Endothelial cell of umbilical vein (primary cell): ENCODE measurements around the gene IGSF6. TPM values are rescaled to one million over a fixed set of nuclear protein-coding genes. Genes with fewer than 3 reads are reported as not detected.

ENCODE experiments used
- BruUV-seq: library from RNA; stranded (reverse); fragments of 400-500 nt; replicated peaks from 2 replicates; lab custom pipeline; 2021; lab: Mats Ljungman, UMichigan
- CTCF ChIA-PET: fragments of 300-600, 350-600 bp; sonication (Branson Sonifier 250); formaldehyde crosslinking; loops from one replicate; lab custom pipeline; 2021; ENCODE audit warnings: antibody characterized with exemption, inconsistent platforms; lab: Charles Lee
- POLR2A ChIA-PET: fragments of 300-600, 350-600 bp; sonication (Branson Sonifier 250); formaldehyde crosslinking; loops from one replicate; lab custom pipeline; 2021; ENCODE audit warnings: antibody characterized with exemption, inconsistent platforms; lab: Charles Lee
- DNase-seq: peaks from one replicate; pipeline ENCODE4 v3.0.0-alpha.2; 2011; ENCODE audit warnings: low read depth, low spot score
- FAIRE-seq: peaks from 2 replicates; lab custom pipeline; 2011; peaks lifted over from hg19 to GRCh38; lab: Jason Lieb, UNC
- H2AFZ ChIP-seq: 2 replicates; pipeline ENCODE4 v1.6.0; 2012; ENCODE audit warnings: low read depth, low read length, control low read depth, inconsistent platforms
- H3K27ac ChIP-seq: 2 replicates; pipeline ENCODE4 v1.5.1; 2011; ENCODE audit warnings: low read depth, mild to moderate bottlenecking, control low read depth, low read length, moderate library complexity; ENCODE audit not compliant: insufficient read depth
- H3K27me3 ChIP-seq, 2 experiments: 2 replicates each; pipeline versions ENCODE4 v1.6.0 to v1.6.1; 2011; ENCODE audit warnings: low read length in 2 of 2, mixed read lengths in 1 of 2; ENCODE audit not compliant: control insufficient read depth in 2 of 2, insufficient read depth in 2 of 2
- H3K36me3 ChIP-seq, 2 experiments: 2 replicates in 1 of 2; 3 replicates in 1 of 2; pipeline ENCODE4 v1.5.1; 2011; ENCODE audit warnings: low read length in 2 of 2, mild to moderate bottlenecking in 1 of 2, moderate library complexity in 1 of 2; ENCODE audit not compliant: control insufficient read depth in 2 of 2, insufficient read depth in 2 of 2; ENCODE audit errors: extremely low read depth in 1 of 2
- H3K4me1 ChIP-seq: 3 replicates; pipeline ENCODE4 v1.5.1; 2011; ENCODE audit warnings: mild to moderate bottlenecking, low read length; ENCODE audit not compliant: control insufficient read depth, insufficient read depth; ENCODE audit errors: extremely low read depth
- H3K4me2 ChIP-seq: 2 replicates; pipeline ENCODE4 v1.6.1; 2011; ENCODE audit warnings: low read length, control low read depth, mixed read lengths; ENCODE audit not compliant: insufficient read depth
- H3K4me3 ChIP-seq, 3 experiments: fragments of 200-600 bp in 1 of 3; sonication (generic), shearing (Covaris generic) in 1 of 3; replicated peaks in 1 of 3; 2 replicates each; pipeline ENCODE4 v1.5.1; 2011 to 2016; ENCODE audit warnings: control low read depth in 3 of 3, low read length in 3 of 3, mild to moderate bottlenecking in 2 of 3, inconsistent platforms in 1 of 3, low read depth in 1 of 3, moderate library complexity in 1 of 3; ENCODE audit not compliant: insufficient read depth in 1 of 3
- H3K79me2 ChIP-seq: 2 replicates; pipeline ENCODE4 v1.6.0; 2012; ENCODE audit warnings: low read length, inconsistent platforms; ENCODE audit not compliant: control insufficient read depth, insufficient read depth
- H3K9ac ChIP-seq: replicated peaks from 2 replicates; pipeline ENCODE3; 2011; ENCODE audit warnings: low read length, control low read depth; ENCODE audit not compliant: insufficient read depth; ENCODE audit errors: extremely low read depth
- H3K9me1 ChIP-seq: replicated peaks from 3 replicates; pipeline ENCODE4 v1.6.0; 2011; ENCODE audit warnings: mild to moderate bottlenecking, low read length; ENCODE audit not compliant: control insufficient read depth, insufficient read depth; ENCODE audit errors: extremely low read depth
- H3K9me3 ChIP-seq: replicated peaks from 2 replicates; pipeline ENCODE4 v1.5.1; 2012; ENCODE audit warnings: low read length, inconsistent platforms; ENCODE audit not compliant: control insufficient read depth, insufficient read depth
- H4K20me1 ChIP-seq: replicated peaks from 2 replicates; pipeline ENCODE3; 2011; ENCODE audit warnings: mild to moderate bottlenecking, low read length; ENCODE audit not compliant: control insufficient read depth, insufficient read depth; ENCODE audit errors: extremely low read depth
- CTCF ChIP-seq, 2 donors: IDR thresholded peaks; 1 replicate in 1 of 2; 2 replicates in 1 of 2; pipeline ENCODE4 v1.5.1; 2011; ENCODE audit warnings: low read length in 2 of 2, mild to moderate bottlenecking in 2 of 2, moderate library complexity in 2 of 2, control low read depth in 1 of 2, inconsistent platforms in 1 of 2, low read depth in 1 of 2; ENCODE audit not compliant: insufficient read depth in 1 of 2; ENCODE audit errors: extremely low read depth in 1 of 2
- EZH2 ChIP-seq: IDR thresholded peaks from 2 replicates; pipeline ENCODE4 v1.6.1; 2012; ENCODE audit warnings: borderline replicate concordance, low read depth, mild to moderate bottlenecking, moderate library complexity, low read length, inconsistent platforms; ENCODE audit not compliant: severe bottlenecking
- FOS ChIP-seq: IDR thresholded peaks from 2 replicates; pipeline ENCODE4 v1.6.1; 2011; ENCODE audit warnings: mild to moderate bottlenecking, low read length, moderate library complexity, borderline replicate concordance; ENCODE audit not compliant: insufficient read depth
- GATA2 ChIP-seq: IDR thresholded peaks from 2 replicates; pipeline ENCODE4 v1.7.0; 2011; ENCODE audit warnings: low read depth, mild to moderate bottlenecking, moderate library complexity, mixed read lengths, low read length; ENCODE audit not compliant: insufficient read length, insufficient read depth
- JUN ChIP-seq: IDR thresholded peaks from 2 replicates; pipeline ENCODE4 v1.6.1; 2011; ENCODE audit warnings: borderline replicate concordance, low read depth; ENCODE audit not compliant: insufficient read length, insufficient read depth
- MAX ChIP-seq: IDR thresholded peaks from 2 replicates; pipeline ENCODE4 v1.6.1; 2011; ENCODE audit not compliant: insufficient read depth, insufficient read length
- MYC ChIP-seq: IDR thresholded peaks from one replicate; pipeline ENCODE4 v1.6.1; 2011; ENCODE audit warnings: mild to moderate bottlenecking, low read depth, low read length
- POLR2A ChIP-seq: IDR thresholded peaks from 2 replicates; pipeline ENCODE4 v1.6.1; 2012; ENCODE audit warnings: low read depth, mild to moderate bottlenecking, control low read depth, low read length
- POLR2AphosphoS5 ChIP-seq: IDR thresholded peaks from 2 replicates; pipeline ENCODE4 v1.6.1; 2012; ENCODE audit warnings: low read depth, mild to moderate bottlenecking, control low read depth, low read length, moderate library complexity; ENCODE audit not compliant: insufficient read depth
- dilution Hi-C: fragments of 300-500 bp; cut with MboI; formaldehyde crosslinking; loops from one replicate; pipeline ENCODE4 v1.15.0; 2019; ENCODE audit warnings: low sequenced_read_pairs; ENCODE audit not compliant: extremely low pct_ligation_motif_present
- intact Hi-C: fragments of 100-400 bp; cut with micrococcal nuclease; formaldehyde crosslinking; loops from one replicate; pipeline ENCODE4 v1.10.0; 2022
- polyA plus RNA-seq, 4 experiments: library from polyadenylated mRNA; depleted of rRNA in 3 of 4; stranded (reverse) in 3 of 4; unstranded in 1 of 4; fragments of >200 nt; gene quantifications; 2 replicates each; pipeline versions ENCODE4 v1.2.1 to v1.2.3, GENCODE V29; 2011 to 2012; ENCODE audit warnings: missing spikeins in 1 of 4
- total RNA-seq: library from RNA; stranded (reverse); gene quantifications from 2 replicates; pipeline ENCODE4 v1.2.3, GENCODE V29; 2021

Gene IGSF6
- total and polyA plus RNA-seq, 2 donors (not counting 3 experiments of a cell fraction or from before 2014, with no cell fraction given): not detected

- intact Hi-C loops: loop anchor here (5.0 kb wide), 1 partner anchor 45 kb away; the partner anchor contains the start of gene METTL9
- TF ChIP-seq CTCF (IDR thresholded peaks at IDR 0.05; ENCODE audit: extremely low read depth in 1 of 2, insufficient read depth in 1 of 2, low read depth in 1 of 2, low read length in 2 of 2): no peak
- no peak for TF ChIP-seq POLR2AphosphoS5
- dilution Hi-C loops: no loop called here
- ChIA-PET CTCF (interaction anchor here (1.3 to 5.0 kb wide), 2 partner anchors 15 to 59 kb away, joined by 9 to 72 read pairs; no protein-coding TSS in a partner anchor), POLR2A (no interaction called here)
- Histone ChIP-seq H3K4me2 (no peak overlapping the region), H3K9me1 (no peaks in the 10 kb centered on the region), H3K27me3 (no peaks in the 10 kb centered on the region), H4K20me1 (peaks cover 3% of the 10 kb centered on the region), H3K9ac (no peak overlapping the region), H3K9me3 (no peaks in the 10 kb centered on the region), H3K4me3 (no peak overlapping the region), H2AFZ (no peak overlapping the region), H3K36me3 (no peaks in the 10 kb centered on the region), H3K79me2 (peaks cover 15% of the 10 kb centered on the region), H3K27ac (no peak overlapping the region), H3K4me1 (peaks cover 21% of the 10 kb centered on the region)
- no peak for FAIRE-seq
- DNase-seq: no peak
- BruUV-seq: no TSS peak
Observed at GRCh38 chr16:21641916-21642315, 10.5 kb downstream of the IGSF6 start.

- Histone ChIP-seq H4K20me1 (peaks cover 3% of the 10 kb centered on the region), H3K9me1 (no peaks in the 10 kb centered on the region), H3K4me2 (no peak overlapping the region), H3K79me2 (peaks cover 9% of the 10 kb centered on the region), H3K4me1 (peaks cover 9% of the 10 kb centered on the region), H3K27me3 (no peaks in the 10 kb centered on the region), H3K4me3 (no peak overlapping the region), H3K9ac (no peak overlapping the region), H2AFZ (no peak overlapping the region), H3K27ac (no peak overlapping the region), H3K9me3 (no peaks in the 10 kb centered on the region), H3K36me3 (no peaks in the 10 kb centered on the region)
- FAIRE-seq: no peak
- no TSS peak for BruUV-seq
- dilution Hi-C loops (no loop called here), intact Hi-C loops (no loop called here)
- ChIA-PET POLR2A (no interaction called here), CTCF (interaction anchor here (0.9 to 5.0 kb wide), 3 partner anchors 13 to 56 kb away, joined by 3 to 72 read pairs (median 18); no protein-coding TSS in a partner anchor)
- no peak for DNase-seq
- TF ChIP-seq MYC (no peak), MAX (no peak), FOS (no peak), CTCF (IDR thresholded peaks at IDR 0.05; ENCODE audit: extremely low read depth in 1 of 2, insufficient read depth in 1 of 2, low read depth in 1 of 2, low read length in 2 of 2) (no peak), EZH2 (no peak), POLR2AphosphoS5 (no peak), JUN (no peak), POLR2A (no peak), GATA2 (no peak)
Observed at GRCh38 chr16:21639493-21639892, 12.9 kb downstream of the IGSF6 start.
